Activated CD8-positive, alpha-beta memory T cell treated with anti-CD3 and anti-CD28 coated beads, Interleukin-2, amount 50 U/mL, for 1 hour (primary cell): ENCODE measurements around the gene CLECL1.
"Not testable (repeated sequence)": the region's sequence is repeated elsewhere in the genome, so short reads cannot be mapped to it uniquely, and the experiment has no call there.

Source experiments
- DNase-seq: peaks from one replicate; pipeline ENCODE4 v3.0.0-alpha.2; 2020; ENCODE audit errors: extremely low read depth

Gene CLECL1

DNA sequence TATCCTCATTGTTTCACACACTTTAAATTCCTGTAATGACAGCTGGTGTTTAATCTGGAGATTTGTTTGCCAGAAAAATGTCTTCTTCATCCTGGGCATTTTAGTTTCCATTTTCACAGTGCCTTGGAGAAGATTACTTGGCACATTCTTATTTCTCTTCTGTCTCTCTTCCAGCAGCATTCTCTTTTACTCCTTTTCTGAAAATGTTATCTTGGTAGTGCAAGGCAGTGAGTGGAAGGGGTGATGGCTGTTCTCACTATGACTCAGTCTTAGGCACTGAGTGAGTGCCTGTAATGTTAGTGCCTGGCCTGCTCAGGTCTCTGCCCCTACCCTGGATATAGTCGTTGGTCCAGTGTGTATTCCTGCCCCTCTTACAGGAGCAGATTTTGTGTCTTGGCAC is 13.1 kb downstream of the CLECL1 start:
- no peak for DNase-seq

DNA sequence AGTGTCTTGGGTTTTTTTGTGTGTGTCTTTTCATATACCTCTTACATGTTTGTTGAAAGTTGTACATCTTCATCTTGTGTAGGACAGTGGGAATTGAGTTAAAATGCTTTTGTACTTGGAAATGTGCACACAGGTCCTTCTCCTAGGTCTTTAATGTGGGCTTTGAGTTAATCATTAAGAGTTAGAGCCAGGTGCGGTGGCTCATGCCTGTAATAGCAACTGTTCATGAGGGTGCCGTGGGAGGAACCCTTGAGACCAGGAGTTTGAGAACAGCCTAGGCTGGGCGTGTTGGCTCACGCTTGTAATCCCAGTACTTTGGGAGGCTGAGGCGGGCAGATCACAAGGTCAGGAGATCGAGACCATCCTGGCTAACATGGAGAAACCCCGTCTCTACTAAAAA is 13.9 kb downstream of the CLECL1 start:
- DNase-seq, result no peak

DNA sequence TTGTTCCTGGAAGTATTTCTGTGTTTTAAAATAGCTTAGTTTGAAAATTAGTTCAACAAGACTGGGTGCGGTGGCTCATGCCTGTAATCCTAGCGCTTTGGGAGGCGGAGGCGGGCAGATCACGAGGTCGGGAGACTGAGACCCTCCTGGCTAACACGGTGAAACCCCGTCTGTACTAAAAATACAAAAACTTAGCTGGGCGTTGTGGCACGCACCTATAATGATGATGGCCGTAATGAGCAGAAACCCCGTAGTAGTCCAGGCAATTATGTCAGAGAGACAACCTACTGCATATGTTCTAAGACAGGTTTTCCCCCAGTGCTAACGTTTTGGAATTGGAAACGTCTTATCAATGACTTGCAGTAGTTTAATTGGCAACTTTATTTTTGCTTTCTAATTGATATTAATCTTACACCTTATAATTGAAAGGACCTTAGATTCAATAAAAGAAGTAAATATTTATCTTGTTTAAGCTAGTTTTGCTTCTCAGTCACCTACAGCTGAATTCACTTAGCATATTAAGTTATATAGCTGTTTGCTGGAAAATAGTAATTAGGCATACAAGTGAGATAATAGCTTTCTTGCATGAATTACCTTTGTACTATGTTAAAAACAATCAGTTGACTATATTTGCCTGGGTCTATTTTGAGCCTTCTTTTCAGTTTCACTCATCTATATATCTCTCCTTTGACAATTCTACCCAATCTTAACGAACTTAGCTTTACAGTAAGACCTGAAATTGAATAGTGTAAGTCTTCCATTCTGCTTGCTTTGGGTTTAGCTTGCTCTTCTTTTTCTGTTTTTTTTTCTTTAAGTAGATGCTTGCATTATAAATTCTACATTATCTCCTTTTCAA is 15.6 kb downstream of the CLECL1 start:
- DNase-seq, result no peak

DNA sequence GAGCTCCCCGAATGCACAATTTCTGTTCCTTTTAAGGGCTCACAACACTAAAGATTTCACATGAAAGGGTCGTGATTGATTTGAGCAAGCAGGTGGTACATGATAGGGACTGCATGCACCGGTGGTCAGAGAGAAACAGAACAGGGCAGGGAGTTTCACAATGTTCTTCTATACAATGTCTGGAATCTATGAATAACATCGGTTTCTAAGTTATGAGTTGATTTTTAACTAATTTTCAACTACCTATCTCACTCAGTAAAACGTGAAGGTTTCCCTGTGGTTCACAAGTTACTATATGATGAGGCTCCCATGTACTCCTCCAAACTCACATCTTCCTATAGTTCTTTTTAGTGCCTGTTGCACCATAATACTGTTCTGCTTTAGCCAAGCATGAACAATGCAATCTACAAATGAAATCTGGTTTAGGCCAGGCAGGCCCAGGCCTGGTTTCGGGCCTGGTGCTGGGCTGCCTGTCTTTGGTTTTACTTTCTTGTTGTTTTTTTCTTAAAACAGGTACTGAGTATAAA is 19.8 kb downstream of the CLECL1 start:
- DNase-seq, result not testable (repeated sequence)

DNA sequence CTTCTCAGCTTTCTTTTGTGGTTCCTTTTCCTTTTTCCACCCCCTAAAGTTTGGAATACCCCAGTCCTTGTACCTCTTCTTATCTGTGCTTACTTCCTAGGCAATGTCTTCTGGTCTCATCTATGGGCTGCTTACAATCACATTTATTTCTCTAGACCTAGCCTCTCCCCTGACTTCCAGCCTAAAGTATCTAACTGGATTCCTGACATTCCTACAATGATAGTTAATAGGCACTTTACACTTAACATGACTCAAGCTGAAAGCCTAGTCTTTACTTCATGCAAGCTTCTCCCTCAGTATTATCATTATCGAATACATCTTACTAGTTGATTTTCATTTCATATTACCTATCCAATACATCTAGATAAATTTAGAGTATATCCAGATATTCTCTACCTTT is 21.2 kb downstream of the CLECL1 start:
- DNase-seq, result no peak

DNA sequence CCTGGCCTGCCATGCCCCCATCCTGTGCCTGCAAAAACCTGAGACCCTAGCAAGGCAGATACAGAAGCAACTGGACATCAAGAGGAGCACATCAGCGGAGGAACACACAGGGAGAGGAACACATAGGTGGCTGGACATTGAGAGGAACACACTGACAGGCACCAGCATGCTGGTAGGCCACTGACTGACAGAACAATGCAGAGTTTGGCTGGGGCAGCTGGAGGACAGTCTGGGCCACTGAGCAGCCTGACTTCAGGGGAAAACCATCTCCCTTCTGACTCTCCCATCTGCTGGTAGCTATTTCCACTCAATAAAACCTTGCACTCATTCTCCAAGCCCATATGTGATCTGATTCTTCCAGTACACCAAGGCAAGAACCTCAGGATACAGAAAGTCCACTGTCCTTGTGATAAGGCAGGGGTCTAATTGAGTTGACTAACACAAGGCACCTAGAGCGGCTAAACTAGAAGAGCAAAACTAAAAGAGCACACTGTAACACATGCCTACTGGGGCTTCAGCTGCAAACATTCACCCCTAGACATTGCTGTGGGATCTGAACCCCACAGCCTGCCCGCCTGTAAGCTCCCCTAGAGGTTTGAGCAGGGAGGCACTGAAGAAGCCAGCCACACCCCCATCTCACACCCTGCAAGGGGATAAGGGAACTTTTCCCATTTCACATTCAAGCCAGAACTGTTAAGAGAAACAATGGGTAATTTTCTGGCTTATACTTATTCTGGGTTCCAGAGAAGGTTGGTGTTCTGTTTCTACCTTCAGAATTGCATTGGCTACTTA is 22.1 kb downstream of the CLECL1 start:
- no peak for DNase-seq

DNA sequence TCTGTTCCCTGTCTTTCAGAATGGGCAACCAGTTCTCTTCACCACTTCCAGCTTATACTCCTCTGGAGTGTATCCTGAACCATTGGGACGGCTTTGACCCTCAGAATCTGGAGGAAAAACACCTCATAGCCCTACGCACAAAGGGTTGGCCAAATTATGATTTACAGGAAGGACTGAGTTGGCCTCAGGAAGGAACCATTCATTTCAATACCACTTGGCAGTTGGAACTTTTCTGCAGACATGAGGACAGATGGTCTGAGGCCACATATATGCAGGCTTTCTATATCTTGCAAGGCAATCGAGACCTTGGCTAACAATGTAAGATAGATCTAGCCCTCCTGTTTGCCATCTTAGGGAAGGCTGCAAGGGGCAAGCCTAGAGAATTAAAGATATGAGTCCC is 24.0 kb downstream of the CLECL1 start:
- no peak for DNase-seq

DNA sequence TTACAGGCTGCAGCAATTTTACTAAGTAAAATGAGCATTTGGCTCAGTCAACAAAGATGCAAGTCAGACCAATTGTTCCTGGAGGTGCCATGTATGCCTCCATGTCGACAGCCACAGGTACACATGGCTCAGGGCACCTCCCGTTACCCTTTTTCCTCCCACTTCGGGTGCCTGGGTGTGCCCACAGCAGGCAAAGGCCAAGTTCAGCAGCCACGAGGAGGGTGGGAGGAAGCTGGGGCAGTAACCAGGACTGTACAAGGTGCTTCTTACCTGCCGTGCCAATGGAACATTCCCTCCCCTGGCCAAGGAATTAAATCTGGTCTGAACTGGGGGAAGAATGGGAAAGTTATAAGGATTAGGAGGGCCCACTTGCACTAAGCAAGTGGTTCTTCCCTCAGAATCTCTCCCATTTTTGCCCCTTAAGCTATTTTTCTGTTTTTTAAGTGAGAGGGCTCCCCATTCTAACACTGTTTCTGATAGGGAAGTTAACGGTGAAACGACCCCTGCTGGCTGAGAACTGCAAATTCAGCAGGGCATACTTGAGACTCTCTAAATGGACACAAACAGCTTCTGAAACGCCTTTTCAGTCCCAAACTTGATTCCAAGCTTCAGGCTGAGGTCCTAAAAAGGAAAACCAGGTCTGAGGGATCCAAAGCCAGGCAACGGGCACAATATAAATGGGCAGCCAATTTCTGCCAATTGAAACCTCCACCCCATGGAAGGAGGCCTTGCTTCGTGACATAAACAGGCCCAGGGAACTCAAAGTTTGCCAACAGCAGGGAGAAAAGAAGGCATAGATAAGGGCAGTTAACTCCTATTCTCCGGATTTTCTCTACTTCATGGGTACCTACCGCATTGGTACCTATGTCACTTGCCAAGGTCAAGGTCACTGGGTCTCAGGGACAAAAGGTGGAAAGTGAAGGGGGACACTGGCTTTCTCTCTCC is 24.8 kb downstream of the CLECL1 start:
- DNase-seq, result peak; percentile 34

DNA sequence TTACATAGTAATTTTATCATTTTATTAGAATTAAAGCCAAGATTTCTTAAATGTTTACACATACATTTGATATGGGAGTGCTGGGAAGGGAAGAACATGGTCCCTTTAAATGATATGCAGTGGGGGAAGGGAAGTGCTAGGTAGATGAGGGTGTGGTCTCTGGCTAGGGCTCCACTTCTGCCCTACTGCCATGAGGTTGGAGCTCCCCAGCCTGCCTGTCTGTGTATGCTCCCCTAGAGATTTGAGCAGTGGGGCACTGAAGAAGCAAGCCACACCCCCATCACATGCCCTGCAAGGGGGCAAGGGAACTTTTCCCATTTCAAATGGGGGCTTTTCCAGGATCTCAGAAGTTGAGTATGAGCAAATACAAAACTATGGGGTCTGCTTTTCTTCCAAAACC is 25.5 kb downstream of the CLECL1 start:
- no peak for DNase-seq

DNA sequence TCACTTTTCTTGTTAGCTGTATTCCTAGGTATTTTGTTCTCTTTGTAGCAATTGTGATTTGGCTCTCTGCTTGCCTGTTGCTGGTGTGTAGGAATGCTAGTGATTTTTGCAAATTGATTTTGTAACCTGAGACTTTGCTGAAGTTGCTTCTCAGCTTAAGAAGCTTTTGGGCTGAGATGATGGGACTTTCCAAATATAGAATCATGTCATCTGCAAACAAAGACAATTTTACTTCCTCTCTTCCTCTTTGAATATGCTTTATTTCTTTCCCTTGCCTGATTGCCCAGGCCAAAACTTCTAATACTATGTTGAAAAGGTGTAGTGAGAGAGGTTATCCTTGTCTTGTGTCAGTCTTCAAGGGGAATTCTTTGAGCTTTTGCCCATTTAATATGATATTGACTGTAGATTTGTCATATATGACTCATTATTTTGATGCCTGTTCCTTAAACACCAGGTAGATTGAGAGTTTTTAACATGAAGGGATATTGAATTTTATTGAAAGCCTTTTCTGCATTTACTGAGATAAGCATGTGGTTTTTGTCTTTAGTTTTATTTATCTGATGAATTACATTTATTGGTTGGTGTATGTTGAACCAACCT is 26.7 kb downstream of the CLECL1 start:
- no peak for DNase-seq

DNA sequence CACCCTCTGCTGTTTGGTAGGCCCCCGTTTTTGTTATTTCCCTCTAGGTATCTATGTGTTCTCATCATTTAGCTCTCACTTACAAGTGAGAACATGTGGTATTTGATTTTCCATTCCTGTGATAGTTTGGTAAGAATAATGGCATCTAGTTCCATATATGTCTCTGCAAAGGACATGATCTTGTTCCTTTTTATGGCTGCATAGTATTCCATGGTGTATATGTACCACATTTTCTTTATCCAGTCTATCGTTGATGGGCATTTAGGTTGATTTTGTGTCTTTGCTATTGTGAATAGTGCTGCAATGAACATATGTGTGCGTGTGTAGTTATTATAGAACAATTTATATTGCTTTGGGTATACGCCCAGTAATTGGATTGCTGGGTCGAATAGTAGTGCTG is 28.3 kb downstream of the CLECL1 start:
- DNase-seq, result not testable (repeated sequence)

DNA sequence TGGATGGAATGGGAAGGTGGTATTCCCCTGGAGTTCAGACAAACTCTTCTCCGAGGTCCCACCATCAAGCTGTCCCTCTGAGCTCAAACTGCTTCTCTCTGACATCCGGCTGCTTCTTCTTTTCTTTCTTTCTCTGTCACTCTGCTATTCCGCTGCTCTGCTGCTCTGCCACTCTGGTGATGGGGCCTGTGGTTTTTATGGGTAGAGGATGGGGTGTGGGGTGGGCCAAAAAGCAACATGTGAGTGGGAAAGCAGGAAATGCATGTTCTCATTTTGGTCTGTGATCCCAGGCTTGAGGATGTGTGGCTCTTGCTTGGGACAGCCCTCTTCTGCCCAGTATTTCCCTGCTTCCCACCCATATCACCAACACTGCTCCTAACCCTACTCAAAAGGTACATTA is 30.6 kb downstream of the CLECL1 start:
- DNase-seq, result no peak

DNA sequence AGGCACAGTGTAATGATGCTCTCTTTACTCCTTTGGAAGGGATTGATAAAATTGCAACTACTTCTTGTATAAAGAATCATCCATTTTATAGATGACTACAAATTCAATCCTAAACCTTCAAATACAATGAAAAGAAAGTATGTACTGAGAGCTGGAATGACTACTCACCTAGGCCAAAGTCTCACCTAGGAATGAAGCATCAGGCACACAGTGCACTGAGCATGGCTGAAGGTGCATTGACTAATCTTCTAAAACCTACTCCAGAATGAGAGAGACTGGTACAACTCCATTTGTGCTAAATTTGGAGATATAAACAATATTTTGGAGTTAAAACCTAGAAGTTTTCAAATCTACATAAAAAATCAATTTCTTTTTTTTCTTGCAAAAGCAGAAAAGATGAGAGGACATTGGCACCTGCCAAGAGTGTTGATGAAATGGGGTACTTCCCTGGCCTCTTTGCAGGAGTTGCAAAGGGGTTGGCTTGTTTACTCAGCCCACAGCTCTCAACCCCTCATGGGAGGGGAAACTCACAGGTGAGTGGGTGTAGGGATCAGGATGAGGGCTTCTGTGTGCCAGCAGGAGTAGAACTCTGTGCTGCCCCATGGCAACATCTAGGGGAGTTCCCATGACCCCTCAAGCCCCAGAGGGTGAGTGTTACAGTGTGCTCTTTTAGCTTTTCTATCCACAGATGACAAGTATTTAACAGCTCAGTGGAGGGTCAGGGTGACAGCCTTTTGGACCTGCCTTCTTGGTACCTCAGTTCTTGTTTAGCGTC is 31.3 kb downstream of the CLECL1 start:
- no peak for DNase-seq

DNA sequence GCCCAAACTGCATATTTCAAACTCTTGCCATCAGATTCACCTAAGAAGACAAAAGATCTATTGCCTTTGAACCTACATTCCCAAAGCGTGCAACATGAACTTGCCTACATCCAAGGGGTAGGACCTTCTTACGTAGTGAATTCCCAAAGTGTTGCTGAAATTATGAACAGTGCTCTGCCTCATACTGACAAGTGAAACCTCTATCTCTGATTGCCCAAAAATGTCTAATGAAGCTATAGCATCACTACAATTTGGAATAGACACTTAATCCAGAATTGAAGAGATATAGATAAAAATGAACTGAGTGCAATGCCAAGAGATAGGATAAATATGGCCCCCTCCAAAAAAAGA is 32.3 kb downstream of the CLECL1 start:
- no peak for DNase-seq

DNA sequence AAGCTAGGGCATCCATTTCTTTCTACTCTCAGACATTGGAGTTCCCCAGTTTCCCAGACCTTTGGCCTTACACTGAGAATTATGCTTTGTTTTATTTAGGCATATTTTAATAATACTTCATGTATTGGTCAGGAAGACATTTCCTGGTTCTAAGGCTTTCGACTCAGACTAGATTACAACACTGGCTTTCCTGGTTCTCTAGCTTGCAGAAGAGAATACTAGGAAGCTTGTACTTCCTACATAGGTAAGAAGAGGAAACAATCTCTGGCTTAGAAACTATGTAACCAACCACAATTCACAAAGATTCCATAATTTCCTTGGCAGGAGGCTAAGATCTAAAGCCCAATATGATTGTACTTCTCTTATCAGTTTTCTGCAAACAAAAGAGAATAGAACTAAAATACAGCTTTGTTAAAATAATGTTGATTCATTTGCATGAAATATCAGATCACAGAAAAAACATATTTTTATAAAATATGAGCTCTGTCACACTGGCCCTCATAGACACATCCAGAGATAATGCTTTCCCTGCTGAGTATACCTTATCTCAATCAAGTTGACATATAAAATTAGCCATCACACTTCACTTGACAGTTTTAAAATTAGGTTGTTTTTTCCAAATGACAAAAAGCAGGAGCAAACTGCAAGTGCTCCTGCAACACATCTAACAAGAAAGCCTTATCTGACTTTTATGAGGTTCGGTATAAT is 32.8 kb downstream of the CLECL1 start:
- DNase-seq, result no peak

DNA sequence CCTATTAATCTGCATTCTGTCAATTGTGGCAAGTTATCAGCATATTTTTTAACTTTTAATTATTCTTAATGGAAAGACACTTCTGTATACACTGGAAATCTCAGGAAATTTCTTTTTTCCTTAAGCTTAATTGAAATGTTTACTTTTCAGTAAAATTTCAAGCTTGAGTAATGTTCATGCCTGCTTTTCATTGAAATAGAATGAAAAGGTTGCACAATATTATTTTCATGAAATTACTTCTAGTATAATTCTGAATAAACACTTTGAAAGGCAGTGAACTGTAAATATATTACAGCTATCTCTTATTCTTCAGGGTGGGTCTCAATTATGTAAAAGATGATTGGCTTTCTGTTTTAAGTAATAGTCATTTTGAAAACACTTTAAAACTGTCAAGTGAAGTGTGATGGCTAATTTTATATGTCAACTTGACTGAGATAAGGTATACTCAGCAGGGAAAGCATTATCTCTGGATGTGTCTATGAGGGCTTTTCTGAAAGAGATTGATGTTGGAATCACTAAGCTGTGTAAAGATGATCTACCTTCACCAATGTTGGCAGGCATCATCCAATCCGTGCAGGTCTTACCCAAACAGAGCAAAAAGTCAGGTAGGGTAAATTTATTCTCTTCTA is 33.5 kb downstream of the CLECL1 start:
- DNase-seq, result no peak

DNA sequence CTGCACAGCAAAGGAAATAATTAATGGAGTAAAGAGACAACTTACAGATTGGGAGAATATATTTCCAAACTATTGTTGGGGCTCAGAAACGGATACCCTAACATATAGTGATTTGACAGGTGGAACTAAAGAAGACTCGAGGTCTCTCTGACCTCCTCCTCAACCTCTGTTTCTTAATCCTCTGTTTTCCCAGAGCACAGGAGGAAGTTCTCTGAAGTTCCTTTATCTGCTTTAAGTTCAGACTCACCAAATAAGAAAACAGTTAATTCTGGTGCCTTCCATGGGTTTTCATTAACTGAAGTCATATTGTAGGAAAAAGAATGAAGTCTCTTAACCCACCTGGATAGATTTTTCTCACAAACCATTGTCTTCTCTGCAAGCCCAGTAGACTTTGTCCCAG is 34.2 kb downstream of the CLECL1 start:
- DNase-seq, result no peak

DNA sequence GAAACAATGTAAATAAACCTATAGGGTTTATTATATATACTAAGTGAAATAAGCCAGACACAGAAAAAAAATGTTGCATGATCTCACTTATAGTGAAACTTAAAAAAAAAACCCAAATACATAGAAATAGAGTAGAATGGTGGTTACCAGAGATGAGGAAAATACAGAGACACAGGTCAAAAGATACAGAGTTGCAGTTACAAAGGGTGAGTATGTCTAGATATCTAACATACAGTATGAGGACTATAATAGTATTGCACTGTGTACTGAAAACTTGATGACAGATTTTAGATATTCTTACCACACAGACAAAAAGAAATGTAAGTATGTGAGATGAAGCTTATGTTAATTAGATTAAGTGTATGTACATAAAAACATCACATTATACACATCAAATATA is 35.3 kb downstream of the CLECL1 start:
- DNase-seq, result no peak

DNA sequence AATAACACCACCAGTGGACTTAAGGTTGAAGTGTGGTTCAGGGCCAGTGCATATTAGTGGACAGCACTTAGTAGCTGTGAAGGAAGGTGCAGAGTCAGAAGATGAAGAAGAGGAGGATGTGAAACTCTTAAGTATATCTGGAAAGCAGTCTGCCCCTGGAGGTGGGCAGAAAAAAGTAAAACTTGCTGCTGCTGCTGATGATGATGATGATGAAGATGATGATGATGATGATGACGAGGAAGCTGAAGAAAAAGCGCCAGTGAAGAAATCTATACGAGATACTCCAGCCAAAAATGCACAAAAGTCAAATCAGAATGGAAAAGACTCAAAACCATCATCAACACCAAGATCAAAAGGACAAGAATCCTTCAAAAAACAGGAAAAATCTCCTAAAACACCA is 37.2 kb downstream of the CLECL1 start:
- DNase-seq, result not testable (repeated sequence)

DNA sequence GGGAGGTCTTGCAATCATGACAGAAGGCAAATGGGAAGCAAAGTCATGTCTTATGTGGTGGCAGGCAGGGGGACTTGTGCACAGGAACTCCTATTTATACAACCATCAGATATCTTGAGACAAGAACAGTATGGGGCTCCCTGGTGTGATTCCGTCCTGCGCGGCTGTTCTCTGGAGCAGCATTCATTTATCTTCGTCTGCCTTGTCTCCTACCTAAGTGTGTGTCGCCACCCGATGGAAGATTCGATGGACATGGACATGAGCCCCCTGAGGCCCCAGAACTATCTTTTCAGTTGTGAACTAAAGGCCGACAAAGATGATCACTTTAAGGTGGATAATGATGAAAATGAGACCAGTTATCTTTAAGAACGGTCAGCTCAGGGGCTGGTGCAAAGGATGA is 37.7 kb downstream of the CLECL1 start:
- DNase-seq, result not testable (repeated sequence)
